ENCODE data around the gene ZGRF1.

DNA sequence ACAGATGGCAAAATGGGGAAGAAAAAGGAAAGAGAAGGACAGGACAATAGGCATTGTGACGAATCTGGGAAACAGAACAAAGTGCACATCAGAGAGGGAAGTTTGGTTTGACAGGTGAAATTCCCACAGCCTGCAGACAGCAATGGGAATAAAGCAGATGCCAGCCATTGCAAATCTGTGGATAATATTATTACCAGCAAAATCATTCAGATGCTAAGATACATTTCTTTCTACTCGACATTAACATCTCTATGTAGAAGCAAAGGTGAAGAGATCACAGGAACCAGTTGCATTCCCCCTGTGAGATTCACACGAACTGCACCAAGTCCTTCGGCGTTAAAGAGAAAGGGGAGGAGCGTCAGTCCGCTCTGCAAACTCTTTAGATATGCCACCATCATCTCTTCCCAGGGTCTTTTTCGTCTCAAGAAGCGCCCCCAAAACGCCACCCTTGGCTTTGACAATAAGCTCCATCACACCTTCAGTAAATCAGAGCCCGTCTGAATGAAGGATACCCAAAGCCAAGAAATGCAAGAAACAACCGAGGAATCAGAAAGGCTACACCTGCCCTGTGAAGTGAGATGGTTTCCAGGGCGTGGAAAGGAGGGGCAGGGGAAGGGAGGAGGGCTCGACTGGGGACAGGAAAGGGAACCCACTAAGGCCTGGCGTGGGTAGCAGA lies 122.6 kb downstream of the ZGRF1 start:
- no peak for TF ChIP-seq POLR2A (IDR thresholded peaks at IDR 0.05; ENCODE audit: low read length)
- no peak for TF ChIP-seq GATA1 (IDR thresholded peaks at IDR 0.05; ENCODE audit: low read depth, low read length)
